HG03432 (cell line): ENCODE measurements around the gene UQCRC2.
"Not testable (repeated sequence)": the region's sequence is repeated elsewhere in the genome, so short reads cannot be mapped to it uniquely, and the experiment has no call there.

Experiments used
- ATAC-seq: cut with Tn5 transposase; IDR thresholded peaks from one replicate; pipeline ENCODE4 v1.9.1; 2021; ENCODE audit warnings: mild to moderate bottlenecking, moderate library complexity; ENCODE audit not compliant: unreplicated experiment

The UQCRC2 gene

DNA sequence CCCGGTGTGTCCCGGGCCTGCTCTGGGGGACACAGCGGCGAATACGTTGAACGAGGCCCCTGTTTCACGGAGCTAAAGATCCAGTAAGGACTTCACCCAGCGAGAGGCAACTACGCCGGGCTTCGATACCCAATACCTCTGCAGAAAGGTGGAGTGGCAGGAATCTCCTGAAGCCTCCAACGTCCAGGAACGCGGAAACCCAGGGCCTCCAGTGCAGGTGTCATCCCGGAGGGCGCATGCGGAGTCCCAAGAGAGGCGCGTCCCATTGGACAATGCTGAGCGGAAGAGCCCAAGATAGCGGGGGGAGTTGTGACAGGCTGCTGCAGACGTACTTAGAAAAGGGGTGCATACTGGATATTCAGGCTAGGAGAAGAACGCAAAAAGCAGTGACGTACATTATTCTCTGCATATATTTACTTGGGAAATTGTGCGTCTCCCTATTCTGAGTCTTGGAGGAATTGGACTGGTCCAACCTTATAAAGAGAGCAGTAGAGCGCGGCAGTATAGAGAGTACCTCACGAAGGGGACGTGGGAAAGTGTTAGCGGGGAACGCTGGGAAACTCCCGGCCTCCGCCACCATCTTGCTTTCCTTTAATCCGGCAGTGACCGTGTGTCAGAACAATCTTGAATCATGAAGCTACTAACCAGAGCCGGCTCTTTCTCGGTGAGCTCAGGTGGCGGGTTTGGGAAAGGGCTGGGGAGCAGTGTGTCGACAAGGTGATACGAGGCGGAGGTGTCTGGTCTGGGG is at the start of gene UQCRC2:
Gene UQCRC2 (plus strand): TSS at position 569 of the 748 bp plus-strand sequence. CDS start 63 bp downstream, at position 632.
- peak; percentile 87 for ATAC-seq

DNA sequence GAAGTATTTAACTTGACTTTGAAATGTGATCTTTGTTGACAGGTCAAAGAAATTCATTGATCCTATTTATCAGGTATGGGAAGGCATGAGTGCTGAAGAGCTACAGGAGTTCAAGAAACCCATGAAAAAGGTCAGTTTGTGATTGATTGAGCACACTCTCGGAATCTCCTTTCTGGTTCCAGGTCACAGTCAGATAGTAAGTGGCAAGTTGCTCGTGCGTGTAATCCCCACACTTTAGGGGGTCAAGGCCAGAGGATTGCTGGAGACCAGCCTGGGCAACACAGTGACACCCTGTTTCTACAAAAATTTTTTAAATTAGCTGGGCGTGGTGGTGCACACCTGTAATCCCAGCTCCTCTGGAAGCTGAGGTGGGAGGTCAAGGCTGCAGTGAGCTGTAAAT is 20.5 kb upstream of the UQCRC2 start:
- not testable (repeated sequence) for ATAC-seq

DNA sequence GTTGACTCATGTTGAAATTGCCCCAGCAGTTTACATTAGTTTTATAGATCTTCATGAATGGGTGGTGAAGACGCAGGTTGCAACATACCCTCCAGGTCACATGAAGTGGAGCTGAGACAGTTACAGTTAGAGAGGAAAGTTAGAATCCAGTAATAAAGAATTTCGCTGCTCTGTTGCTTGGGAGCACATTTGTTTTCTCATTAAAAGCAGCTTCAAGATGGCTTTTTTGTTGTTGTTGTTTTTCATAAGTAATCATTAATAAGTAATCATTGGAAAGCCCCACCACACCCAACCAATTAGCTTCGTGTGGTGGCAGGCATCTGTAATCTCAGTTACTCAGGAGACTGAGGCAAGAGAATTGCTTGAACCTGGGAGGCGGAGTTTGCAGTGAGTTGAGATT is 19.8 kb upstream of the UQCRC2 start:
- ATAC-seq, result not testable (repeated sequence)

DNA sequence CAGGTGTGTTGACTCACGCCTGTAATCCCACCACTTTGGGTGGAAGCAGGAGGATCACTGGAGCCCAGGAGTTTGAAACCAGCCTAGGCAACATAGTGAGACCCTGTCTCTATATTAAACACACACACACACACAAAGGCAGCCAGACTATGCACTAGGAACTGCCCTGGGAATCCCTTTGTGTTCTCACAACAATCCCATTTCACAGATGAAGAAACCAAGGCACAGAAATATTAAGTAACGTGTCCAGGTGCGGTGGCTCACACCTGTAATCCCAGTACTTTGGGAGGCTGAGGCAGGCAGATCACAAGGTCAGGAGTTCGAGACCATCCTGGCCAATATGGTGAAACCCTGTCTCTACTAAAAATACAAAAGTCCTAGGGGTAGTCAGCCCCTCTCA is 19.4 kb upstream of the UQCRC2 start:
- not testable (repeated sequence) for ATAC-seq

DNA sequence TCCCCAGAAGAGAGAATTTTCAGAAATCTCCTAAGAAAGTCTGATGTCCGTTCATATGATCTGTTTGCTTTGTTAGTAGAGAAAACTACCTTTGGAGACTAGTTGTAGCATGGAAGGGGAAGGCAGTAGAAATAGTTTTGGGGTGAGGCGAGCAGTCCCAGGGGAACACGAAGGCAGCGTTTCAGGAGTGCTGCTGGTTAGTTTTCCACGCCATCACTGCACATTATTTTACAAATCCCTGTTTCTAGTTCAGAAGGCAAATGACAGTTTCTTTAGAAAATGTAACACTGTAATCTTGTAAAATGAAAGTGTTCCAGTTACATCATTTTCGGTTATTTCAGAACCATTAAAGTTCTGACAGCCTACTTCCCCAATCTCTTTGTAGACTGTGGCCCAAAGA is 16.9 kb upstream of the UQCRC2 start:
- not testable (repeated sequence) for ATAC-seq

DNA sequence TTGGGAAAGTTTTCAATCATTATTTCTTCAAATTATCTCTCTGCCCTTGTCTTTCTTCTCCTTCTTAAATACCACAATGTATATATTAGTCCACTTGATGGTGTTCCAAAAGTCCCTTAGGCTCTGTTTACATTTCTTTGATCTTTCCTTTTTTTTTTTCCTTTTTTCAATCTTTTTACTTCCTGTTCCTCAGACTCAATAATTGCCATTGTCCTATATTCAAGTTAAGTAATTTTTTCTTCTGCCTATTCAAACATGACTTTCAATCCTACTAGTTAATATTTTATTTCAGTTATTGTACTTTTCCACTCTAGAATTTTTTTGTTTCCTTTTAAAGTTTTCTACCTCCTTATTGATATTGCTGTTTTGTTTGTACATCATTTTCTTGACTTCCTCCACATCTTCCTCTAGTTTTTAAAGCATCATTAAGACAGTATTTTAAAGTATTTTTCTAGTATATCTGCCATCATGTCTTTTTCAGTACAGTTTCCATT is 15.8 kb upstream of the UQCRC2 start:
- ATAC-seq, result no peak

DNA sequence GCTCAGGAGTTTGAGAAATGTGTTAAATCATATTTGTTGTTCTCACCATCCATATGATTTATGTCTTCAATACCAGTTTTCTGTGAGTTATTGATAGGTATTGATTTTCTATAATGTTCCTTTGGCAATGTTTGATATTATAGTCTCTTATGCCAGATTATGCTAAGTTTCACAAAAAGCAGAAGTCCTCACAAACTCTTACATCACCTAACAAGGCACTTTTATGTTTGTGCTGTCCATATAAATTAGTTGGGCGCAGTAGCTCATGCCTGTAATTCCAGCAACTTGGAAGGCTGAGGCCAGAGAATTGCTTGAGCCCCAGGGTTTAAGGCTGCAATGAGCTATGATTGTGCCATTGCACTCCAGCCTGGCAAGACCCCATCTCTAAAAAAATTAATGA is 12.6 kb upstream of the UQCRC2 start:
- no peak for ATAC-seq

DNA sequence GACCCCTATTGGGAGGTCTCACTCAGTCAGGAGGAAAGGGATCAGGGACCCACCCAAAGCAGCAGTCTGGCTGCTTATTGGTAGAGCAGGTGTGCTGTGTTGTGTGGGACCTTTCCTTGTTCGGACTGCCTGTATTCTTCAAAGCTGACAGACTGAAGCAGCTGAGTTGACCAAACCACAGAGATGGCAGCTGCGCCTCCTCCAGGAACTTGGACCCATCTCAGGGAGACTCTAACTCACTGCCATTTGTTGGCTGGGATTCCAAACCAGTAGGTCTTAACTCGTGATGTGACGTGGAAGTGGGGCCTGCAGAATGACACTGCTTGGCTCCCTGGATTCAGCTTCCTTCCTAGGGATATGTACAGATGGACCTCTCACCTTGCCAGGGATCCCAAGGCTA is 9.6 kb upstream of the UQCRC2 start:
- no peak for ATAC-seq

DNA sequence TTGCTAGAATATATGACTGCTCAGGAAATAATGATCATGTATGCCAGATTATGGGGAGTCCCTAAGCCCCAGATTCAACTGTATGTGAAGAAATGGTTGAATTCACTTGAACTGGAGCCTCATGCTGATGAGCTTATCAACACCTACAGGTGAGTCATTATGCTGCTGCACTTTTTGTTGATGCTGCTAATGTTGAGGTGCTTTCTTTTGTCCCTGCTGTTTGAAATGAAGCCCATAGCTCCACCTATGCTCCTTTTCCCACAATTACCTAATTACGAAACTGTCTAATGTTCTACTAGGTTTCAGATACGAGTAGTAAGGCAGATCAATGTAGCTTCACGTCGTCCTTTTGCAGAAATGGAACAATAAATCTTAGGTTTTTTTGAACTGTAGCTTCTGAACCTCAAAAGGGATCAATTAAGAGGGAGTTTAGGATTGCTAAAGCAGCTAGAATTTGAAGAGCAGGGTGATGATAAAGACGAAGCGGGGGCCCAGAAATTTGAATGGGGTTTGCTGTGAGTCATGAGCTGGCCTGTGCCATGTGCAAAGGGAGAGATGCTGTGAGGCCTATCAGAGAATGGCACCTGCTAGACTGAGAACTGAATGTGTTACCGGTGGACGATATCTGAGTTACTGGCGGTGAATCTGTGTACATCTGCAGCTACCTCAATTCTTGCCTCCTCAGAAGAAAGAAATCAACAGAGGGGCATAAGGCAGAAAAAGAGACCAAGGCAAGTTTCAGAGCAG is 6.1 kb upstream of the UQCRC2 start:
- ATAC-seq, result no peak

DNA sequence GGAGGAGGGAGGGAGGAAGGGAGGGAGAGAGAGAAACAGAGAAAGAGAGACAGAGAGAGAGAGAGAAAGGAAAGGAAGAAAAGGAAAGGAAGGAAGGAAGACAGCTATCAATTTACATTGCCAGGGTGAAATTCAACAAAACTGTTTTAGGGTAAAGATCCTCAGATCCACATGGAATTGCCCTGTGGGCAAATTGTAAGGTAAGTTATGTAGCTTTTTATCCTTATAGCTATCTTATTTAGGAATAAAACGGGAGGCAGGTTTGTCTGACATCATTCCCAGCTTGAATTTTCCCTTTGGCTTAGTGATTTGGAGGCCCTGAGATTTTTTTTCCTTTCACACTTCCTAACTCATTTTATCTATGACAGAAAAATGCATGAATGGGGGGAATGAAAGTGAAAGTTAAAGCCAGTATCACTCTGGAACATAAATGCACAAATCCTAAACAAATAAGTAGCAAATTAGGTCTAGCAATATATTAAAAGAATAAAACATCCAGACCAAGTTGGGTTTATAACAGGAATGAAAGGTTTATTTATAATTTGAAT is 3.4 kb upstream of the UQCRC2 start:
- no peak for ATAC-seq

DNA sequence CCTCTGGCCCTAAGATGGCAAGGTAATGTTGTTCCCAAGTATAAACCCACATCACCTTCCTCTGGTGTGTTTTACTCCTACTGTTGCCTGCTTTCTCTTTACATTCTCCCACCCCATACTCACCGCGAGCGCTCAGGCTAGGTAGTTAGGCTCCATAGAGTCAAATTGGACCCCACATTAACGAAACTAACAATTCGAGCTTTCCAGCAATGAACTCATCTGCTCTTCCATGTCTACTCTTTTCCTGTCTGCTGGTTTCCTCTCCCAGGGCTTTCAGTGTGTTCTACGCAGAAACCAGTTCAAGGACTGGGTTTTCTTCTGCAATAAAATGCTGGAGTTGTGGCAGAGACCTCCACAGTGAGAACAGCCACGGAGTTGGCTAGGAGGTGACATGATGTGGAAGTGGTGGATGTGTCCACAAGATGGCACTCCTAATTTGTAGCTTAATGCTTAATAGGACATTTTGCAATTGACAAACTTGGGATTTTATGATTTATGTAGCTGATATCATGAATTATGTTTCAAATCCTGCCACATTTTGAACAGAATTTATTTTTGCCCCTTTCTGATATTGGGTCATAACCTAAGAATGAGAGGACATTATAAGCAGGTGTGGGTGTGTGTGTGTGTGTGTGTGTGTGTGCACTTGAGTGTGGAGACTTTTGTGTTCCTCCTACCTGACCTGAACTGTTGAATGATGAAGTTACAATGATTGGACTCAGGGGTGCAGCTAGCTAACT is 2.2 kb upstream of the UQCRC2 start:
- ATAC-seq, result no peak

DNA sequence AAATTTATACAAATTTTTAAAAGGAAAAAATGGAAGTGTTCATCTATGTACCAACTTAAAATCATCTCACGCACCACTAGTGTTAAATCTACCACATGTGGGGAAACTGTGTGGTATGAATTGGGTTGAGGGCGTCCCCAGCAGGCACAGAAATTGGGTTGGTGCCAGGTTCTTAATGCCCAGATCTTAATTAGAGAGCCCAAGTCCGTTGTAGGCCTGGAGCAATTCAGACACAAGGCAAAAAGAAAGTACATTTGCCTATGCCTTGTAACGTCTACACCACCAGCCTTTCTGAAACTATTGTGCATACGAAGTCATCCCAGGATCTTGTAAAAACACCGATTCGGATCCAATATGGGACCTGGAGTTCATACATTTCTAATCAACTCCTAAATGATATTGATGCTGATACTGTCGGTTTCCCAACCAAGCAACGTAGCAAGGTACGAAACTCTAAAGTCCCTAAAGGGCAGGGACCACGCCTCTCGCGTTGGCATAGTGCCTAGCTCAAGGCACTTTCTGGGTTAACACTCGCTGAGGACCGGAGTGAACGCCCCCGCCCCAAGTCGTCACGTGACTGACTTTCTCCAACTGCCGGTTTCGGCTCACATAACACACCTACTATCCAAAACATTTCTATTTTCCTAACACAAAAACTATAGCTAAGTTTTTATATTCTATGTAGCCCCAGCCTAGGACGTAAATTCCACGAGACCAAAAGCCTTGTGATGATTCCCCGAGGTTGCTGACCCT is 945 bp upstream of the UQCRC2 start:
- ATAC-seq, result peak; percentile 33

DNA sequence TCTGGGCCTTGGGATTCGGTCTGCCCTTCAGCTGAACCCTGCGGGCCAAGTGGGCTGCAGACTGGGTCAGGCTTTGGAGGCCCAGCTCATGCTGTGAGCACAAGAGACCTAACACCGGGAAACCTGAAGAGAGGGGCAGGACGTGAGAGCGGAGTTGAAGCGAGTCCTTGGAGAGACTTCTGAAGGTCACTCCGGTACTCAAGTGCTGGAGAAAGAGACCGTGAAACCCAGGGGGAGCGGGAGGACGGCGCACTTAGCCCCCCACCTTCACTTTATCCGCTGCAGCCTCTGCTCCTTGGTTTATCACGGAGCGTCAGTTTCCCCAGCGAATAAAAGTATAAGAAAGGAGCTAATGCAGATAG is 361 bp downstream of the UQCRC2 start:
- ATAC-seq, result peak; percentile 26

DNA sequence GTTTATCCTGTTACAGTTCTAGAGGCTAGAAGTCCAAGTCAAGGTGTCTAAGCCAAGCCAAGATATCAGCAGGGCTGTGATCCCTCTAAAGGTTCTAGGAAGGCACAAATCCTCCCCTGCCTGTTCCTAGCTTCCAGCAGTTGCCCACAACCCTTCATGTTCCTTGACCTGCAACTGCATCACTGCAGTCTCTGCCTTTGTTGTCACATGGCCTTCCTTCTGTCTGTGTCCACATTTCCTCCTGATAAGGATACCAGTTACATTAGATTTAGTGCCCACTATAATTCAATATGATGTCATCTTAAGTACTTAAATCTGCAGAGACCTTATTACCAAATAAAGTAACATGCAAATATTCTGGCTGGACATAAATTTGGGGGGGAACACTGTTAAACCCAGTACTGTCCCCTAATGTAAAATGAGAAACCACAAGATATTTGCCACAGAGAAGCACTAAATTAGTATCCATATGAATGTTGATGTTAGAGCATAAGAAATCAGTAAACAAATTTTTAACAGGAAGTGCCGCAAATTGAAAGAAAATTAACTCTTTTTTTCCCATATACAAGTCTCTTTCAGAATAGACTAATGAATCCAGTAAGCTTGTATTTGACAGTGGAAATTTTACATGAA is 4.7 kb downstream of the UQCRC2 start:
- ATAC-seq, result no peak

DNA sequence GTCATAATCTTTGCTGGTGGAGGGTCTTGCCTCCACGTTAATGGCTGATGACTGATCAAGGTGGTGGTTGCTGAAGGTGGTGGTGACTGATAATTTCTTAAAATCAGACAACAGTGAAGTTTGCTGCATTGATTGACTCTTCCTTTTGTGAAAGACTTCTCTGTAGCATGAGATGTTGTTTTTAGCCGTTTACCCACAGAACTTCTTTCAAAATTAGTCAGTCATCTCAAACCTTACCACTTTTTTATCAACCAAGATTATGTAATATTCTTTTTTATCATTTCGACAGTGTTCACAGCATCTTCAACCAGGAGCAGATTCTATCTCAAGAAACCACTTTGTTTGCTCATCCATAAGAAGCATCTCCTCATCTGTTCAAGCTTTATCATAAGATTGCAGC is 5.9 kb downstream of the UQCRC2 start:
- ATAC-seq, result no peak

DNA sequence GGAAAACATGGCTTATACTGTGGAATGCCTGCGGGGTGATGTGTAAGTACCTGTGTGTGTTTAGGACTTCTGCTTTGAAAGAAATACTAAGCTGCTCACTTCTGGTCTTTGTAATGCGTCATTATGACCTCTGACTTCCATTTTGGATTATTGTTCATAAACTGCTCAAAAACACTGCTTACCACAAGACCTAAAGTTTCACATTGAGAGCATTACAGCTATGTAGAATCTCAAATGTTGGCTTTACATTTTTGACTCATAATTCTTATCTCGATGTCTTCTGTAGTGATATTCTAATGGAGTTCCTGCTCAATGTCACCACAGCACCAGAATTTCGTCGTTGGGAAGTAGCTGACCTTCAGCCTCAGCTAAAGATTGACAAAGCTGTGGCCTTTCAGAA is 9.3 kb downstream of the UQCRC2 start:
- no peak for ATAC-seq

DNA sequence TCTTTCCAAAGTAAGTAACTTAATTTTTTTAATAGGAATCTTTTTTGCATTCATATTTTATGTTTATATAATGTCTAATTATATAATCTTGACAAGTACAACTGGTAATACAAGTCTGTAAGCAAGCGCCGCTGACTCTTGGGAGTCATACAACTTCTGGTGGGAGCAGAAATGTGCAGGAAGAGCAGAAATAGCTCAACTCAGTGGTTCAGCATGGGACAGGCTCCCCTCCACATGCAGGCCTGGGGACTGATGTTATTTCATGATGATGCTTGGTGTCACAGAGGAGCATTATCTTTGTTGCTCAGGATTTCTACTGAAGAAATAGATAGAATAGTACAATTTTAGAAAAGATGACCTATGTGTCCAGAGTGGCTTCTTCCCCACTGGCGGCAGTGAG is 10.7 kb downstream of the UQCRC2 start:
- no peak for ATAC-seq

DNA sequence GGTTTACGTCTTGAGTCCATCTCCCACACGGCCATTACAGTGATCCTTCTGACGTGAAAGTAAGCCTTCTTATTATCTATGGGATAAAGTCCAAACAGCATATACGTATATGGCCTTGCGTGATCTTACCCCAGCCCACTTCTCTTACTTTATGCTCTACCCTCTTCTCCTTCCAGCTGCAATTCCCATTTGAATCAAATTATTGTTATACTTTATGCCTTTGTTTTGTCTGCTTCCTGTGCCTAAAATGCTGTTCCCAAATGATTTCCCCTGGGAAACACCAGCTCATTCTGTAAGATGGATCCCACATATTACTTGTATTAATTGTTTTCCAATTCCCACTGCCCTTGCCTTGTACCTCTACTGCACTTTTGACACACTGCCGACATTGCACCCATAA is 11.2 kb downstream of the UQCRC2 start:
- ATAC-seq, result no peak

DNA sequence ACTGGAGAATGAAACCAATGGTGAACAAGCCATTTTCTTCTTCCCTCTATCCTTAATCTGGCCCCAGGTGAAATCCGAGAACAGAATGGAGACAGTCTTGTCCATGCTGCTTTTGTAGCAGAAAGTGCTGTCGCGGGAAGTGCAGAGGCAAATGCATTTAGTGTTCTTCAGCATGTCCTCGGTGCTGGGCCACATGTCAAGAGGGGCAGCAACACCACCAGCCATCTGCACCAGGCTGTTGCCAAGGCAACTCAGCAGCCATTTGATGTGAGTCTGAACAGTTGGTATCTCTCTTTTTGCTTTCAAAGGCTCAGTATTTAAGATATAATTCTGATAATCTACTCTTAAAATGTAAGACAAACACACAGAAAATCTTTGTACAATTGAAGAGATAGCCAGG is 18.7 kb downstream of the UQCRC2 start:
- no peak for ATAC-seq

DNA sequence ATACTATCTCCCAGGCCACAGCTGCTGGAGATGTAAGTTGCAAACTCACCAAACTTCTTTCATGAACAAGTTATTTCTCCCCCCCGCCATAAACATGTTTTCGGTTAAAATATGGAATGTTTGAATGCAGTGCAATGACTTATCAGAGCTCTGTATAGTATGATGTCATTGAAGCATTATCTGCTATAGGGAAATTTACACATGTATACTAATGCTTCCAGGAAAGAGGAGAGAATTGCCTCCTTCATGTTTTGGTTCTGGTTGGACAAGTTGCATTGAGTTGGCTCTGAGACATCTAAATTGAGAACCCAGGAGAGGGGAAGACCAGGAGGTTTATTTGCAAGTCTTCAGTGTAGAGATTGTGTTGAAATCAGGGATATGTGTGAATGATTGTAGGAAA is 20.8 kb downstream of the UQCRC2 start:
- ATAC-seq, result no peak
